Dermis blood vessel endothelial cell (primary cell): Measurements from ENCODE around the gene CHST3. TPM values are rescaled to one million over a fixed set of nuclear protein-coding genes. Genes with fewer than 3 reads are reported as not detected.
"Not testable (repeated sequence)": the region's sequence is repeated elsewhere in the genome, so short reads cannot be mapped to it uniquely, and the experiment has no call there.

Experiments used
- DNase-seq: peaks from one replicate; pipeline ENCODE4 v3.0.0; 2010
- total RNA-seq: library from RNA; depleted of rRNA; stranded (reverse); fragments of >200 nt; gene quantifications from 2 replicates; pipeline ENCODE4 v1.2.3, GENCODE V29; 2014

Gene CHST3
- total RNA-seq: 7.0 TPM in 2 replicates

- DNase-seq: peak; percentile 69
Observed at GRCh38 chr10:71964098-71964742, at the start of gene CHST3. TSS of gene CHST3 (plus strand) at chr10:71964395. CDS start at chr10:72005843, 41,448 bp downstream.

DNA sequence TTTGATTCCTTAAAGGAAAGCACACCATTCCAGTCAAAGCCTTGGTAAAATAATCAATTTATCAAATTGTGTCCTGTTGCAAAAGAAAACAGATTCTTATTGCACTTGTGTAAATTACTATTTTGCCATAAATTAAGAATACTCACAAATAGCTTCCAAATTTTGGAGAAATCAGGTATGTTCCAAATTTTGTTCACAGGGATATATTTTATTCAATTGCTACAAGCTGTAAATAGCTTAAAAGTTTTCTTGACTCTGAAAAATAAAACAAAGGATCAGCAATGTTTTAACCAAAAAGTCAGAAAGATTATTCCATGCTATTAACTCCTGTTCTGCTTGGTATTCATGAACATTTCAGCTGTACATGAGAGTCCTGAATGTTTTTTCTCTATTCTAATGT is 47.4 kb upstream of the CHST3 start:
- no peak for DNase-seq

DNA sequence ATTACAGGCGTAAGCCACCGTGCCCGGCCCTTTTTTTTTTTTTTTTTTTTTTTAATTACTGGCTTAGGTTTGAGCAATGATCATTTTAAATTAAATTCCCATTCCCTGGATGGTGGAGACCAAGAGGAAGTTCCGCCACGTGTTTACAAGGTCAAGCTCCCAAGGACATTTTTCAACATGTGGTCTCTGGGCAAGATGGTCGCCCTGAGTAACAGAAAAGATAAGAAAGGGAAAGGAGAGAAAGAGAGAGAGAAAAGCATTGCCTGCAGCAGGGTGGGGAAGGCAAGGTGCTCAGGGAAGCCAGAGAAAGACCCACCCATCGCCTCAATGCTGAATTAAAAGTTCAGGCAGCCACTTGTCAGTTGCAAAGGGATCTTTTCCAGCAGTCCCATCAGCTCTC is 45.2 kb upstream of the CHST3 start:
- no peak for DNase-seq

DNA sequence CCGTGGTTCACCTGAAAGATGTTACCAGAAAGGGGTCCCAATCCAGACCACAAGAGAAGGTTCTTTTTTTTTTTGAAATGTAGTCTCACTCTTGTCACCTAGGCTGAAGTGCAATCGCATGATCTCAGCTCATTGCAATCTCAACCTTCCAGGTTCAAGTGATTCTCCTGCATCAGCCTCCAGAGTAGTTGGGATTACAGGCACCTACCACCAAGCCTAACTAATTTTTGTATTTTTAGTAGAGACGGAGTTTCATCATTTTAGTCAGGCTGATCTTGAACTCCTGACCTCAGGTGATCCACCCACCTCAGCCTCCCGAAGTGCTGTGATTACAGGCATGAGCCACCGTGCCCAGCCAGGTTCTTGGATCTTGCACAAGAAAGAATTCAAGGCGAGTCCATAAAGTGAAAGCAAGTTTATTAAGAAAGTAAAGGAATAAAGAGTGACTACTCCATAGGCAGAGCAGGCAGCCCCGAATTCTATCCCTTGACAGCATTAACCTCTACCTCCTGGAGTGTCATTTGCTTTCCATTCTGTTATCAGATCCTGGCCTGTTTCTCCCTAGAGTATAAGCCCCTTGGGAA is 44.1 kb upstream of the CHST3 start:
- not testable (repeated sequence) for DNase-seq

GRCh38 chr10:71920540-71921323 is 43.5 kb upstream of the CHST3 start:
- DNase-seq: no peak

GRCh38 chr10:71921324-71922027 is 42.7 kb upstream of the CHST3 start:
- DNase-seq: peak; percentile 23

- DNase-seq: no peak
Observed at GRCh38 chr10:71923138-71923692, 41.0 kb upstream of the CHST3 start.

- DNase-seq: no peak
Observed at GRCh38 chr10:71924771-71925170, 39.4 kb upstream of the CHST3 start.

GRCh38 chr10:71927159-71927558 is 37.0 kb upstream of the CHST3 start:
- DNase-seq: no peak

GRCh38 chr10:71927776-71928592 is 36.2 kb upstream of the CHST3 start:
- no peak for DNase-seq

GRCh38 chr10:71931295-71931694 is 32.9 kb upstream of the CHST3 start:
- DNase-seq: no peak

DNA sequence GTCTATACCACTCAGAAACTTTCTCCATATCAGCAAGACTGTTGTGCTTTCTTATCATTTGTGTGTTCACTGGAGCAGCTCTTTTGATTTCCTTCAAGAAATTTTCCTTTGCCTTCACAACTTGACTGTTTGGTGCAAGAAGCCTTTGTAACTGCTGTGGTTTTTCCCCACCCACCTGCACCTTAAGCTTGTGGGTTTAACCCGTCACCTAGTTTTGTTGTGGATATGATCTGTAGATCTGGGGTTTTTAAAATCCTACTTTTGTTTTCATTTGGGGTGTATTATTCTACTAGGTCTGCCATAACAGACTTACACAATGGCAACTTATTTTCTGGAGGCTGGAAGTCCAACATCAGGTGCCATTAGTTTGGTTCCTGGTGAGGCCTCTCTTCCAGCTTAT is 30.5 kb upstream of the CHST3 start:
- no peak for DNase-seq

DNA sequence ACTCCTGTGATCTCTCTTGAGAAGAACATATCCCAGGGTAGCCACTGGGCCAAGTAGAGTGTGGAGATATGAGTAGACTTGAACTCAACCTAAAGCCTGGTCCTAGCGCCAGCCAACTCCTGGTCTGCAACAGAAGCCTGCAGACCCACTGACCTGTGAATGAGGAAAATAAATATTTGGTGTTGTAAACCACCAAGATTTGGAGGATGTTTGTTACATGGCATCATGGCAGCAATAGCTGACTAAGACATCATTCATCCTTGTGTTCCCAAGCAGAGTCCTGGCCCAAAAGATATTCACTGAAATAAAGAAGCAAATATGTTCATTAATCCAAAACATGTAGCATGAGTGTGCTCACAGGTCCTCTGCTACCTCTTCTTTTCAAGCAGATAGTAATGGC is 26.0 kb upstream of the CHST3 start:
- no peak for DNase-seq

DNA sequence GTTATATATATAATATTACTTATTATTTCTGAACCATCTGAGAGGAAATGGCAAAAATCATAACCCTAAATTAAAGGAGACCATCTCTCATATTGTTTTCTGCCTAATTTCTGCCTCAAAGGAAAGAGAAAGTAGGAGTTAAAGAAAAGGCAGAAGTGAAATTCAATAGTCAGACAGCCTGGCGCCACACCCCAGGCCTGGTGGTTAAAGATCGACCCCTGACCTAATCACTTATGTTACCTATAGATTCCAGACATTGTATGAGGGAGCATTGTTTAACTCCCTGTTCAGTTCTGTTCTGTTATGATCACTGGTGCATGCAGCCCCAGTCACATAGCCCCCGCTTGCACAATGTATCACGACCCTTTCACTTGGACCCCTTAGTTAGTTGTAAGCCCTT is 24.9 kb upstream of the CHST3 start:
- DNase-seq: no peak

GRCh38 chr10:71939861-71940474 is 24.2 kb upstream of the CHST3 start:
- DNase-seq: no peak

- DNase-seq: no peak
Observed at GRCh38 chr10:71940752-71941151, 23.4 kb upstream of the CHST3 start.

GRCh38 chr10:71941318-71941717 is 22.9 kb upstream of the CHST3 start:
- DNase-seq: no peak

DNA sequence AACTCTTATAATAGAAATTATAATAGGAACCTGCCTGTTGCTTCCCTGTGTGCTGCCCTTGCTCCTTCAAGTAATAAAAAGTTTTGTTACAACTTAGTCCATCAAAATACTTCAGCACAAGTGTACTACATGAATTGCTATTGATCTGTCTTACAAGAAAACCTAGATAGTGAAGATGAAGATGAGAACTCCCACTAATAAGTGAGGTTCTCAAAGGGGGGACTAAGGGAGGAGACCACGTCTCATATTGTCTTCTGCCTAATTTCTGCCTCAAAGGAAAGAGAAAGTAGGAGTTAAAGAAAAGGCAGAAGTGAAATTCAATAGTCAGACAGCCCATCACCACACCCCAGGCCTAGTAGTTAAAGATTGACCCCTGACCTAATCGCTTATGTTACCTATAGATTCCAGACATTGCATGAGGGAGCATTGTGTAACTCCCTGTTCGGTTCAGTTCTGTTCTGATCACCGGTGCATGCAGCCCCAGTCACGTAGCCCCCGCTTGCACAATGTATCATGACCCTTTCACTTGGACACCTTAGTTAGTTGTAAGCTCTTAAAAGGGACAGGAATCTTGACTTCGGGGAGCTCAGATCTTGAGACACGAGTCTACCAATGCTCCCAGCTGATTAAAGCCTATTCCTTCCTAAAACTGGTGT is 18.2 kb upstream of the CHST3 start:
- peak; percentile 23 for DNase-seq

DNA sequence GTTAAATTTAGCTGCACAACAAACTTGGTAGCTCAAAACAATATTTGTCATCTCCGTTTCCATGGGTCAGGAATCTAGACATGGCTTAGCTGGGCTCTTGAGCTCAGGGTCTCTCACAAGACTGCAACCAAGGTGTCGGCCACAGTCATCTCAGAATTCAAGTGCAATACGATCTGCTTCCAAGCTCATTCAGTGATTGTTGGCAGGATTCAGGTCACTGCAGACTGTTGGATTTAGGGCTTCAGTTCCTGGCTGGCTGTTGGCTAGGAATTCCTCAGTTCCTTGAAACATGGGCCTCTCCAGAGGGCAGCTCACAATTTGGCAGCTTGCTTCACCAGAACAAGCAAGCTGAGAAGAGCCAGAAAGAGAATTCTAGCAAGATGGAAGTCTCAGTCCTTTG is 17.5 kb upstream of the CHST3 start:
- DNase-seq: no peak

DNA sequence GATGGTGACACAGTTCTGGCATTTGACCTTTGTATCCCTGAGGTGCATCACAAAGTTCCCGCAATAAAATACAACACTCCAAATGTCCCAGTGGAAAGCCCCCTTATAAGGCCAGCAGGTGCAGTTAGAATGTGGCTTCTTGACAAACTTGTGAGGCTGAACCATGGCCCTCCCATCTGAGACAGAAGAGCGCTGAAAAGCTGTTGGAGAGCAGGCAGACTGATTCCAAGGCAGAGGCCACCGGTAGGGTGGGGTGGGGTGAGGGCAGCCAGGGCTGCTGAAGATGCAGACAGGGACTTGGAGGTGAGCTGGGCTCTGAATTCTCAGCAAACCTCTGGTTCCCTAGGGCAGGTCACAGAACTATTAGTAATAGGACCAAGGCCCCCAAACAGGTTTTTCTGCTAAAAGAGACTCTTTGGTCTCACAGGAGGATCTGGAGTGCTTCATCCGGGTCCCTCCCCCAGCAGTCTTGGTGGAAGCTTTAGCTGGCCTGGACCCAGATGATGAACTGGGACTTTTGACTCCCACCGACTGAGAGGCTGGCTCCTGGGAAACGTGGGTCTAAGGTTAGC is 15.6 kb upstream of the CHST3 start:
- no peak for DNase-seq

DNA sequence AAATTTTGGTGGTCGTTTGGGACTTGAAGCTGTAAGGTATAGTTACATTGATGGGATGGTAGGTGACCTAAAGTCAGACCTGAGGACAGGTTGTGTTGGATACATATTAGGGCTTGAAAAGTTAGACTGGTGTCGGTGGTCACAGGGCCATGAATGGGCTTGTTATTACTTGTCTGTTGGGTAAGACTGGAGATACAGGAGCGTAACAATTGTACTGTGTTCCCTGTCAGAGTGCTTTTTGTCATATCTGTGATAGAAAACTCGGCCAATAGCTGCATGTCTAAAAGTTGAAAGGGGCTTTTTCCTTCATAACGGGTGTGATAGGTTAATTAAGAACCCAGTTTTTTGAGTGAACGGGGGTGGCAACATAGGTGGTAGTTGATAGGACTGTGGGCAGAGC is 13.5 kb upstream of the CHST3 start:
- DNase-seq: no peak
